Ishikawa (cell line): ENCODE measurements around the gene ADAMTS12.

Experiments
- CEBPB ChIP-seq: IDR thresholded peaks from 2 replicates; pipeline ENCODE4 v1.6.1; 2012
- EGR1 ChIP-seq: IDR thresholded peaks from 2 replicates; pipeline ENCODE4 v1.6.1; 2012
- EP300 ChIP-seq: IDR thresholded peaks from 2 replicates; pipeline ENCODE4 v1.6.1; 2012; ENCODE audit warnings: borderline replicate concordance
- TEAD4 ChIP-seq: IDR thresholded peaks from 2 replicates; pipeline ENCODE4 v1.6.1; 2012
- YY1 ChIP-seq: IDR thresholded peaks from 2 replicates; pipeline ENCODE4 v1.6.1; 2012; ENCODE audit warnings: low read depth
- ZBTB7A ChIP-seq: IDR thresholded peaks from 2 replicates; pipeline ENCODE4 v1.6.1; 2012; ENCODE audit warnings: low read depth
- TF ChIP-seq, protein P1 (sequence below): IDR thresholded peaks from 2 replicates; pipeline ENCODE4 v1.6.1; 2012
- TF ChIP-seq, protein P2 (sequence below): IDR thresholded peaks from 2 replicates; pipeline ENCODE4 v1.6.1; 2012; ENCODE audit warnings: low read depth, mild to moderate bottlenecking

DNA sequence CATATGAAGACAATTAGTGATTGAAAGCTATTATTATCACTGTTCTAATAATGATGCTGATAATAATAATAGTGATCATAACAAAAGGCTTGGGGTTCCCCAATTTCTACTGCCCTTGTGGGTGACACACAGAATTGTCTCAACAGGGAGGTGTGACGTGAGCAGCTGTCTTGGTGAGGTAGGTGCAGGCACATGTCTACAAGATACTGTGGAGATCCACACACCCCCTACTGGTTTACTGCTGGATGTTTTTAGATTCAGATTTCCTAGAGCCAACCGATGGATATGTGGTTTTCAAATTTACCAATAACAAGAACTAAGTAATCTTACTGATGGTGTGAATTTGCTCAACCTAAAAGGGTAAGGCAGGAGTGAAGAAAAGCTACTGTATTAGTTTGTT, 312.0 kb downstream of the ADAMTS12 start:
- TF ChIP-seq TEAD4 (no peak), CEBPB (no peak), YY1 (no peak), ZBTB7A (no peak), EGR1 (no peak), EP300 (no peak)
- TF ChIP-seq, protein P1, sequence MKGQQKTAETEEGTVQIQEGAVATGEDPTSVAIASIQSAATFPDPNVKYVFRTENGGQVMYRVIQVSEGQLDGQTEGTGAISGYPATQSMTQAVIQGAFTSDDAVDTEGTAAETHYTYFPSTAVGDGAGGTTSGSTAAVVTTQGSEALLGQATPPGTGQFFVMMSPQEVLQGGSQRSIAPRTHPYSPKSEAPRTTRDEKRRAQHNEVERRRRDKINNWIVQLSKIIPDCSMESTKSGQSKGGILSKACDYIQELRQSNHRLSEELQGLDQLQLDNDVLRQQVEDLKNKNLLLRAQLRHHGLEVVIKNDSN = no peak
- TF ChIP-seq, protein P2, sequence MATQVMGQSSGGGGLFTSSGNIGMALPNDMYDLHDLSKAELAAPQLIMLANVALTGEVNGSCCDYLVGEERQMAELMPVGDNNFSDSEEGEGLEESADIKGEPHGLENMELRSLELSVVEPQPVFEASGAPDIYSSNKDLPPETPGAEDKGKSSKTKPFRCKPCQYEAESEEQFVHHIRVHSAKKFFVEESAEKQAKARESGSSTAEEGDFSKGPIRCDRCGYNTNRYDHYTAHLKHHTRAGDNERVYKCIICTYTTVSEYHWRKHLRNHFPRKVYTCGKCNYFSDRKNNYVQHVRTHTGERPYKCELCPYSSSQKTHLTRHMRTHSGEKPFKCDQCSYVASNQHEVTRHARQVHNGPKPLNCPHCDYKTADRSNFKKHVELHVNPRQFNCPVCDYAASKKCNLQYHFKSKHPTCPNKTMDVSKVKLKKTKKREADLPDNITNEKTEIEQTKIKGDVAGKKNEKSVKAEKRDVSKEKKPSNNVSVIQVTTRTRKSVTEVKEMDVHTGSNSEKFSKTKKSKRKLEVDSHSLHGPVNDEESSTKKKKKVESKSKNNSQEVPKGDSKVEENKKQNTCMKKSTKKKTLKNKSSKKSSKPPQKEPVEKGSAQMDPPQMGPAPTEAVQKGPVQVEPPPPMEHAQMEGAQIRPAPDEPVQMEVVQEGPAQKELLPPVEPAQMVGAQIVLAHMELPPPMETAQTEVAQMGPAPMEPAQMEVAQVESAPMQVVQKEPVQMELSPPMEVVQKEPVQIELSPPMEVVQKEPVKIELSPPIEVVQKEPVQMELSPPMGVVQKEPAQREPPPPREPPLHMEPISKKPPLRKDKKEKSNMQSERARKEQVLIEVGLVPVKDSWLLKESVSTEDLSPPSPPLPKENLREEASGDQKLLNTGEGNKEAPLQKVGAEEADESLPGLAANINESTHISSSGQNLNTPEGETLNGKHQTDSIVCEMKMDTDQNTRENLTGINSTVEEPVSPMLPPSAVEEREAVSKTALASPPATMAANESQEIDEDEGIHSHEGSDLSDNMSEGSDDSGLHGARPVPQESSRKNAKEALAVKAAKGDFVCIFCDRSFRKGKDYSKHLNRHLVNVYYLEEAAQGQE = no peak
